Measurements from ENCODE around the gene KCTD4. TPM values are rescaled to one million over a fixed set of nuclear protein-coding genes. Genes with fewer than 3 reads are reported as not detected.

KCTD4 gene
- polyA plus RNA-seq, 4 donors = 0.56 to 1.0 (median 0.69) TPM; not detected in 1

GRCh38 chr13:45180303-45180702, 20.5 kb downstream of the KCTD4 start:
- DNase-seq (ENCODE audit: low read depth in 4 of 4, low spot score in 3 of 4) = no peak

GRCh38 chr13:45179428-45179827, 21.4 kb downstream of the KCTD4 start:
- no peak for DNase-seq (ENCODE audit: low read depth in 4 of 4, low spot score in 3 of 4)

GRCh38 chr13:45178349-45179162, 22.3 kb downstream of the KCTD4 start:
- peak in 1 of 4 donors; percentile 14 for DNase-seq (ENCODE audit: low read depth in 4 of 4, low spot score in 3 of 4)

- no peak for DNase-seq (ENCODE audit: low read depth in 4 of 4, low spot score in 3 of 4)
These were observed 26.4 kb downstream of the KCTD4 start for GRCh38 chr13:45174478-45174877.

- no peak for DNase-seq (ENCODE audit: low read depth in 4 of 4, low spot score in 3 of 4)
These were observed 32.3 kb downstream of the KCTD4 start for GRCh38 chr13:45168555-45168930.

GRCh38 chr13:45167611-45168554, 33.0 kb downstream of the KCTD4 start:
- DNase-seq (ENCODE audit: low read depth in 4 of 4, low spot score in 3 of 4) = no peak

- no peak for DNase-seq (ENCODE audit: low read depth in 4 of 4, low spot score in 3 of 4)
These were observed 34.0 kb downstream of the KCTD4 start for GRCh38 chr13:45166858-45167257.

GRCh38 chr13:45162821-45163220, 38.0 kb downstream of the KCTD4 start:
- no peak for DNase-seq (ENCODE audit: low read depth in 4 of 4, low spot score in 3 of 4)

GRCh38 chr13:45162194-45162593, 38.7 kb downstream of the KCTD4 start:
- no peak for DNase-seq (ENCODE audit: low read depth in 4 of 4, low spot score in 3 of 4)

GRCh38 chr13:45156565-45157361, 44.1 kb downstream of the KCTD4 start:
- DNase-seq (ENCODE audit: low read depth in 4 of 4, low spot score in 3 of 4) = no peak

- DNase-seq (ENCODE audit: low read depth in 4 of 4, low spot score in 3 of 4) = no peak
These were observed 50.9 kb downstream of the KCTD4 start for GRCh38 chr13:45149964-45150363.

- no peak for DNase-seq (ENCODE audit: low read depth in 4 of 4, low spot score in 3 of 4)
These were observed 57.5 kb downstream of the KCTD4 start for GRCh38 chr13:45143346-45143751.

Other genes with a start within 250 kb of the KCTD4 start
- 10 to 100 TPM; 10.4 to 15.2 (median 12.8) TPM for gene NUFIP1, start 211.6 kb downstream of the KCTD4 start, polyA plus RNA-seq (ENCODE audit: insufficient read length in 4 of 4)
- 10 to 100 TPM; 45.4 to 61.5 (median 56.6) TPM for gene GPALPP1, start 211.5 kb downstream of the KCTD4 start, polyA plus RNA-seq (ENCODE audit: insufficient read length in 4 of 4)
- gene GTF2F2, start 80.5 kb downstream of the KCTD4 start, polyA plus RNA-seq (ENCODE audit: insufficient read length in 4 of 4) = 10 to 100 TPM; 21.2 to 32.8 (median 28.7) TPM
- gene TPT1, start 140.1 kb upstream of the KCTD4 start, polyA plus RNA-seq (ENCODE audit: insufficient read length in 4 of 4) = 1,000 to 10,000 TPM; 6,105 to 7,239 (median 6,814) TPM
- 10 to 100 TPM; 13.2 to 29.3 (median 26.6) TPM for gene SLC25A30, start 217.3 kb upstream of the KCTD4 start, polyA plus RNA-seq (ENCODE audit: insufficient read length in 4 of 4)

All from left renal pelvis (tissue), 4 donors.